ENCODE data around the gene ZNF502. TPM values are rescaled to one million over a fixed set of nuclear protein-coding genes. Genes with fewer than 3 reads are reported as not detected.
A peak's percentile ranks its signal among the peaks of the same experiment; 100 is the strongest.

ZNF502 gene
- total RNA-seq, 2 donors from 2014 or later = 2.3 TPM

- Histone ChIP-seq H3K4me3 (peak overlapping the region; percentile 60 to 71), H3K4me1 (peaks cover 18% of the 10 kb centered on the region), H3K27ac (peak overlapping the region in 2 of 4 donors; percentile 43 to 53), H3K27me3 (peaks cover 0 to 4% of the 10 kb centered on the region in 2 donors), H3K9me3 (no peaks in the 10 kb centered on the region), H3K36me3 (replicated peaks in 1 of 2; ENCODE audit: insufficient read depth in 1 of 2, low read depth in 2 of 2) (no peaks in the 10 kb centered on the region)
- peak; percentile 77 to 87 (median 82) for DNase-seq
- TF ChIP-seq POLR2A (IDR thresholded peaks at IDR 0.05) (peak in 2 of 3 donors; percentile 42 to 49), CTCF (IDR thresholded peaks at IDR 0.05) (no peak)
- ATAC-seq = peak; percentile 95
- WGBS, 2 donors = 2% methylated on average over 18 to 32 of the region's 48 CpGs
- intact Hi-C loops (cut with DNase I) = no loop called here
Measured at GRCh38 chr3:44685128-44685800, 27.2 kb upstream of the ZNF502 start.

- no peak overlapping the region for H3K27ac ChIP-seq
- no peak overlapping the region for H3K4me3 ChIP-seq
- no peaks in the 10 kb centered on the region for H3K9me3 ChIP-seq
- peaks cover 18% of the 10 kb centered on the region for H3K4me1 ChIP-seq
- no peak for DNase-seq
- H3K27me3 ChIP-seq = peaks cover 0 to 4% of the 10 kb centered on the region in 2 donors
- intact Hi-C loops (cut with DNase I) = no loop called here
- no peak for ATAC-seq
- WGBS, 2 donors = 29 to 53% methylated on average over 1 of the region's 1 CpG
- TF ChIP-seq POLR2A (IDR thresholded peaks at IDR 0.05) (no peak), CTCF (IDR thresholded peaks at IDR 0.05) (no peak)
- no peaks in the 10 kb centered on the region for H3K36me3 ChIP-seq (replicated peaks in 1 of 2; ENCODE audit: insufficient read depth in 1 of 2, low read depth in 2 of 2)
Measured at GRCh38 chr3:44687898-44688297, 24.6 kb upstream of the ZNF502 start.

- Histone ChIP-seq H3K4me1 (no peaks in the 10 kb centered on the region), H3K27me3 (no peaks in the 10 kb centered on the region), H3K9me3 (peaks cover 0 to 61% (median 3%) of the 10 kb centered on the region in 3 donors), H3K4me3 (no peak overlapping the region), H3K27ac (no peak overlapping the region), H3K36me3 (replicated peaks in 1 of 2; ENCODE audit: insufficient read depth in 1 of 2, low read depth in 2 of 2) (peaks cover 10 to 16% of the 10 kb centered on the region in 2 donors)
- DNase-seq = no peak
- intact Hi-C loops (cut with DNase I) = no loop called here
- WGBS, 2 donors = 94 to 95% methylated on average over 10 of the region's 10 CpGs
- TF ChIP-seq CTCF (IDR thresholded peaks at IDR 0.05) (no peak), POLR2A (IDR thresholded peaks at IDR 0.05) (no peak)
- no peak for ATAC-seq
Measured at GRCh38 chr3:44721231-44722102, 9.0 kb downstream of the ZNF502 start.

- WGBS, 2 donors = 100% methylated on average over 1 of the region's 1 CpG
- Histone ChIP-seq H3K4me3 (no peak overlapping the region), H3K9me3 (peaks cover 0 to 61% (median 3%) of the 10 kb centered on the region in 3 donors), H3K27ac (no peak overlapping the region), H3K27me3 (no peaks in the 10 kb centered on the region), H3K4me1 (no peaks in the 10 kb centered on the region), H3K36me3 (replicated peaks in 1 of 2; ENCODE audit: insufficient read depth in 1 of 2, low read depth in 2 of 2) (peaks cover 10 to 16% of the 10 kb centered on the region in 2 donors)
- ATAC-seq (no peak), DNase-seq (no peak)
- intact Hi-C loops (cut with DNase I) = no loop called here
- TF ChIP-seq CTCF (IDR thresholded peaks at IDR 0.05) (no peak), POLR2A (IDR thresholded peaks at IDR 0.05) (no peak)
Measured at GRCh38 chr3:44722103-44722401, 9.6 kb downstream of the ZNF502 start.
